K562 treated with DMSO at 1 percent for 24 hours (cell line): ENCODE results near the gene NCF4. TPM values are rescaled to one million over a fixed set of nuclear protein-coding genes. Genes with fewer than 3 reads are reported as not detected.

Experiments used
- total RNA-seq: library from RNA; unstranded; fragments of 300-600 nt; gene quantifications from 2 replicates; pipeline ENCODE4 v1.2.3, GENCODE V29; 2022; ENCODE audit warnings: low read depth; ENCODE audit not compliant: insufficient read depth

The NCF4 gene
- total RNA-seq = 3.3 and 4.2 TPM in 2 replicates

DNA sequence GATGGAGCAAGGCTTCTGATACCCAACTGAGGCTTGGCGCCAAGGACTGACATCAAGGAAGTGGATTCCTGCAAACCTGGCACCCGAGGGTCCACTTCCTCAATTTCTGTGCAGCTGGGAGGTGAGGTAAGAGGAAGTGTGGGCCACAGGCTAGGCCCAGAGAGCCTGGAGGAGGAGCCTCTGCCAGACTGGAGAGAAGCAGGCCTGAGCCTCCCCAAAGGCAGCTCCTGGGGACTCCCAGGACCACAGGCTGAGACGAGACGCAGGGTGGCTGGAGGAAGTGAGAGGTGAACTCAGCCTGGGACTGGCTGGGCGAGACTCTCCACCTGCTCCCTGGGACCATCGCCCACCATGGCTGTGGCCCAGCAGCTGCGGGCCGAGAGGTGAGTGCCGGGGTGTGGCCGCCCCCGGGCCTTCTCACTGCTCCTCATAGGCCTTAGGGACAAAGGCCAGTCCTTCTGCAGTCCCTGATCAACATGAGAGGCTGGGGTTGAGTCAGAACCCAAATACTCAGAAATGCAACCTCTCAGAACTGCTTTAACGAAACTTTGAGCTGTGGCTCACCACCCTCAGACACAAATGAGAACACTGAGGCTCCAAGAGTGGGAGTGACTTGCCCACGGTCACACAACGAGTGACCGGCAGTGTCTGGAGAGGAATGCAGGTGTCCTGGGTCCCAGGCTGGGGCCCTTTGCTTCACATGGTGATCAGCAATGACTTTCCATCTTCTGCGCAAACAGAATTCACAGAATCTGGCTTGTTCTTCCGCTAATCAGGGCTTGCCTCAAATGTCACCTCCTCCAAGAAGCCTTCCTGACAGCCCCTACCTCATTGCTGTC lies at the start of gene NCF4:
Gene NCF4 (plus strand): TSS at position 186 of the 839 bp plus-strand sequence. CDS start 166 bp downstream, at position 352.

DNA sequence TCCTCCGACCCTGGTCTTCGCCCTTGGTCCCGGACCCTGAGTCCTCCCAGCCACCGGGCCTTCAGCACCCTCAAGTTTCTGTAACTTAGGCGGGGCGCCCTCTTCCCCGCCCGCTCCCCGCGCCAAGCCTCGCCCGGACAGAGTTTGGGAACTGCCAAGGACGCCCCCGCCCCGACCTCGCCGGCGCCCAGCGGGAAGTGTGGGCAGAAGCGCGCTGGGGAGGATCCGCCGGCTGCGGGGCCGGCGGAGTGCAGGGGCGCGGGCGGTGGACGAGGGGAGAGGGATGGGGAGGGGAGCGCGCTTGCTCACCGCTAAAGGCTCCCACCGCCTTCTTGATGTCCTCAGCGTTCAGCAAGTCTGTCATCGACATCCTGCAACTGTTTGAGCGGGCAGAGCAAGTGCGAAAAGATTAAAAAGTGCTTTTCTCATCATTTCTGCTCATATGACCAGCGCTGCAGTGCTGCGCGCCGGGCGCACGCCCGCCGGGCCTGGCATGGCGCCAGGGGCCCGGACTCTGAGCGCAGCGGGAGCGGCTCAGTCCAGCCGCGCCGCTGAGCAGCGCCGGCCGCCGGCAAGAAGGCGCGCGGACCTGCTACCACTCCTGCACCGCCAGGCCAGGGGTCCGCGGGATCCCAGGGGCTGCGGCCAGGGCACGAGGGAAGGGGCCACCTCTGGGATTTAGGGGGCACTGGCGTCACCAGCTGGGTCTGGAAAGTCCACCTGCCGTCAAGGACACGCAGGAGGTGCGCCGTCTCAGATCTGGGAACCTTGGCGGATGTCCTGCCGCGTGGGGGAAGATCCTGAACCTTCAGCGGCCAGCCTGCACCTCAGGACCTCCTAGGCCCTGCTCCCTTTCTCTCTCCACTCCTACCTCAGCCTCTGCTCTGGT lies 43.9 kb upstream of the NCF4 start, which contains the start of gene PVALB:
Gene PVALB (minus strand): TSS at position 400 of the 889 bp plus-strand sequence. CDS start 30 bp downstream, at position 370.

GRCh38 chr22:36913427-36914389 lies 52.9 kb downstream of the NCF4 start, which contains the start of gene CSF2RB:
TSS of gene CSF2RB (plus strand) at chr22:36913628. CDS start at chr22:36922208, 8,580 bp downstream.

Other genes starting within 250 kb of the NCF4 start
- gene CACNG2, start 157.3 kb upstream of the NCF4 start, total RNA-seq = not detected in 2 replicates
- gene IFT27, start 84.9 kb upstream of the NCF4 start, total RNA-seq = 5.8 and 7.3 TPM in 2 replicates
- gene PVALB, start 44.0 kb upstream of the NCF4 start, total RNA-seq = not detected in 2 replicates
- 0.30 and 0.85 TPM in 2 replicates for gene CSF2RB, start 52.6 kb downstream of the NCF4 start, total RNA-seq
- gene TST, start 158.4 kb downstream of the NCF4 start, total RNA-seq = 71.7 and 74.7 TPM in 2 replicates
- 165 and 187 TPM in 2 replicates for gene MPST, start 158.7 kb downstream of the NCF4 start, total RNA-seq
- gene KCTD17, start 190.7 kb downstream of the NCF4 start, total RNA-seq = 0.74 and 2.4 TPM in 2 replicates
- gene TMPRSS6, start 248.7 kb downstream of the NCF4 start, total RNA-seq = not detected in 2 replicates